Activated CD4-positive, CD25-positive, alpha-beta regulatory T cell treated with anti-CD3 and anti-CD28 coated beads, Interleukin-2, amount 50 U/mL, for 24 hours (primary cell): ENCODE data around the gene KIF3C.
"Not testable (repeated sequence)": the region's sequence is repeated elsewhere in the genome, so short reads cannot be mapped to it uniquely, and the experiment has no call there.

ENCODE experiments used
- ATAC-seq, 2 donors: fragments of 150-1000 bp; cut with Tn5 transposase; one replicate each; pipeline ENCODE4 v1.10.0; 2021; ENCODE audit warnings: mild to moderate bottlenecking in 1 of 2, moderate library complexity in 1 of 2

Gene KIF3C

DNA sequence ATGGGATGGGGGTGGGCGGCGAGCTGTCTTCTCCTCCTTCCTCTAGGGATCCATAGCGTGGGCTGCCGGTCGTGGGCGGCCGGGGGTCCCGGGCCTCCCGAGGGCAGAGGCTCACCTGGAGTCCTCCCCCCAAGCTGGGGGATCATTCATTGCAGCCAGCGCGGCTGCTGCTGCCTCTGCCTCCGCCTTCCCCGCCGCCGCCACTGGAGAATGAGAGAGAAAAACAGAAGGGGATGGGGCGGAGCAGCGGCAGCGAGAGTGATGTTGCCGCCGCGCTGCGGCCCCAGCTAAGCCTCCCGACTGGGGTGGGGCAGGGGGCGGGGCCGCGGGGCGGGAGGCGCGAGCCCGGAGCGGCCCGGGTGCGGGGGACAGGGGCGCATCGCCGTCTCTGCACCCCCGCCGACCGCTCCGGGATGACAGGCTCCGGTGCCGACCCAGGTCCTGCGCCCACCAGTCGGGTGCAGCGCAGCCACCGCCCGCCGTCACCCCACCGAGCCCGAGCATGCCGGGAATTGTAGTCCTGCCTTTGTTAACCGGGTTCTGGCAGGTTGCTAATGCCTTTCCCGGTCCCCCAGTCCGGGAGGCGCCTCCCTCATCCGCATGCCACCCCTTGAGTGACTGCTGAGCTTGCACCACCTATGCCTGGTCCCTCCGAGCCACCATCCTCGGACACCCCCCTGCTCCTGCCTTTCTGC is at the start of gene KIF3C:
Gene KIF3C (minus strand): TSS at position 225 of the 695 bp plus-strand sequence. CDS start 580 bp downstream, outside the sequence.
- peak; percentile 84 to 91 for ATAC-seq

DNA sequence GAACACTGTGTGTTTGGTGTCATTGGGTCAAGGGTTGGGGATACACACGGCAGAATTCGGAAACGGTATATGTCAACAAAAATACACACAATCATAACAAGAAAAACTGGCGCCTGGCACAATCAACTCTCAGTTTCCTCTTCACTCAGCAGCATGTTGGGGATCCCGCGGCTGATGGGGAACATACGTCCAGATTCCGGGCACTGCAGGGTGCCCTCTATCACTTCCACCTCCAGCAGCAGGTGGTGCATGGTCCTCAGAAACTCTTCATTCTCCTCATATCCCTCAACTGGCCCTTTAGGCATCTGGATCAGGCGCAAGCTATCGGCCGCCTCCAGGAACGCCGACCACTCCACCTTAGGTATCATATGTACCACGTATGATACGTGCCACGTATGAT is 45.8 kb upstream of the KIF3C start:
- ATAC-seq: not testable (repeated sequence)

DNA sequence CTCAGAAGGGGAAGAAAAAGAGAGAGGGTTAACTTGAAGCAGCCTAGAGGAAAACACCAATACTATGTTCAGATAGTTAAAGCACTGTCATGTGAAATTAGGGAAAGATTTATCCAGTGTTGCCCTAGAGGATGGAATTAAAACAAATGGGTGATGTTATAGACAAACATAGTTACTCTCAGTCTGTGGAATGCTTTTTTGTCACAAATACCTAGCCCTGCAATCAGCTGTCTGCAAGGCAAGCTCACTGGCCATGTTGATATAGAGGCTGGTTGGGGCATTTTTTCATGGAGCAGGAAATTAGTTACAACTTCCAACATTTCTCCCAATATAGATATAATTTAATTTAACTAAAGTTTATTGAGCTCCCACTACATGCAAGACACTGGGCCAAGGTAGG is 43.2 kb upstream of the KIF3C start:
- no peak for ATAC-seq

DNA sequence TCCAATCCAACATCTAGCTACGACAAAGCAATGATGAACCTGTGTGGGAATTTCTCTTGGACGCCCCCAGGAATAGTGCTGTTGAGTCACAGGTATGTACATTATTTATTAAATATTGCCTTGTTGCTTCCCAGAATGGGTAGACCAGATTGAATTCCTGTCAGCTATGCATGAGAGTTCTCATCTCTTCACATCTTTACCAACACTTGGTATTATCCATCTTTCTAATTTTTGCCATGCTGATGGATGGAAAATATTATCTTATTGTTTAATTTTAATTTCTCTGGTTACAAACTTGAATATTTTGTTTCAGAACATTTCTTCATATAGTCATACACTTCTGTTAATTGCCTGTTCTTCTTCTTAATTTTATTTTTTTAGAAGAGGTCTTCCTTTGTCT is 42.0 kb upstream of the KIF3C start:
- no peak for ATAC-seq

DNA sequence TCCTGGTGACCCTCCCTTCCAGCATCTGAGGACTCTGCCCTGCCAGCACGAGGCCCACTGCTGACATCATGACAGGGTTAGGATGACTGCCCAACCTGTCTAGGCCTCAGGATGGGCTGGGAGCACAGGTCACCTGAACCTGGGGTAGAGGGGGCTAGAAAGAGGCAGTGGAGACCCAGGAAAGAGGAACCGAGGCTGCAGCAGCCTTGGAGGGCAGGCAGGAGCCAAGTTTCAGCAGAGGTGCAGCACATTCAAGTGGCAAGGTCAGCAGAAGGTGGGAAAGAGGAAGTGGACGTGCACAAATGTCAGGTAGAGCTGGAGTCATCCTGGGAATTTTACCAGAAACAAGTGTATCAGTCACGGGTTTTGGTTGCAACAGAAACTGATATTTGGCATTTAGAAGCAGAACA is 37.9 kb upstream of the KIF3C start:
- ATAC-seq: no peak

DNA sequence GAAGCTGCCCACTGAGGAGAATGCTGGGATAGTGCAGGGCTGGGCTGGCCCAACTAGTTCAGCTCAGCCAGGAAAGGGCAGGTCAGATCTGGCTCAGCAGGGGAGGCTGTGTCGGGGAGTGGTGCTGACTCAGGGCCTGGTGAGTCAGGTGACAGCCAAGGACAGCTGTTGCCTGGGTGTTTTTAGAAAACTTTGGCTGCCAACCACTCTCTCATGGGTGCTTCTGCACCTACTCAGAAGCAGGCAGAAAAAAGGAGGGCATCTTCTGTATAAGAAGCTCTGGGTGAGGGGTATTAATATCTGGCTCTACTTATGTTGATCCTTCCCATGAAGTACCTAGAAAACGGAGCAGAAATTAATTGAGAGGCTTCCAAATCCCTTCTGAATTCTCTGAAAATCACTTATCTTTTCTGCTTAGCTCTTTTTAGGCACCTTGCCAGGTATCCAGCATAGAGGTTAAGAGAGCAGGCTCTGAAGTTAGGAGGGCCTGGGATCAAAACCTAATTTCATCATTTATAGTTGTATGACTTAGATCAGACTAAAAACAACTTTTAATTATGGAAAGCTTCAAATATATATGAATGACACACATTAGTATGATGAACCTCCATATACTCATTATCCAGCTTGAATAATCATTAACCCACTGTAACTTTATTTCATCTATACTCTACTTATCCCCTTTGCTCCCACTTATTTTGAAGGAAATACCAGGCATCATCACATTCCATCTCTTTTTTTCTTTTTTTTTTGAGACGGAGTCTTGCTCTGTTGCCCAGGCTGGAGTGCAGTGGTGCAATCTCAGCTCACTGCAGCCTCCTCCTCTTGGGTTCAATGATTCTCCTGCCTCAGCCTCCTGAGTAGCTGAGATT is 36.1 kb upstream of the KIF3C start:
- ATAC-seq: peak; percentile 91 to 92

DNA sequence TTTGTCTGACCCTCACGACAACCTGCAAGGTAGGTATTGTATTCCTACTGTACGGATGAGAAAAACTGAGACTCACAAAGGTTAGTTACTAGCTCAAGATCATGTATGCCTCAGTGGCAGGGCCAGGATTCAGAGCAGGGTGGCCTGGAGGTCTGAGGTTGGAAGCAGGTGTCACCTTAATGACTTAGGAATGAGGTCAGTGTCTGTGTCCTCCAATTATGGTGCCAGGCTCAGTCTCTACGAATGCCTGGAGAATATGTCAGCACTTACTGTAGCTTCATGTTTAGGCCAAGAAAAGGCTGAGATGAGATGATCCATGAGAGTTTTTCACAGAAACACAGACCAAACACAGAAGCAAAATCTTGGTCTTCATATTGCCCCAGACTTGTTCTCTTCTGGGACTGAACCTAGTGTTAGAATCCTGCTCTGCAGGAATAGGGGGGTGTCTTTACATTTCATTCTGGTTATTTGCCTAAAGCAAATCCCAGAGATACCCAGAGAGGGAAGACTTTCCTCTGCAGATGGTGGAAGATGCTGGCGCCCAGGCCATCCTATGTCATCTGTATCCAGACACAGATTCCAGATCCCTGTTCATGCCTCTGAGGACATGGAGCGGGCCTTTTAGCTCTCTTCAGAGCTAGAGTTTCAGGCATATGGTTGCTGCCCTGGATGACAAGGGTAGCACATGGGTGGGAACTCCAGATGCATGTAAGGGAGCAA is 35.3 kb upstream of the KIF3C start:
- ATAC-seq: no peak

DNA sequence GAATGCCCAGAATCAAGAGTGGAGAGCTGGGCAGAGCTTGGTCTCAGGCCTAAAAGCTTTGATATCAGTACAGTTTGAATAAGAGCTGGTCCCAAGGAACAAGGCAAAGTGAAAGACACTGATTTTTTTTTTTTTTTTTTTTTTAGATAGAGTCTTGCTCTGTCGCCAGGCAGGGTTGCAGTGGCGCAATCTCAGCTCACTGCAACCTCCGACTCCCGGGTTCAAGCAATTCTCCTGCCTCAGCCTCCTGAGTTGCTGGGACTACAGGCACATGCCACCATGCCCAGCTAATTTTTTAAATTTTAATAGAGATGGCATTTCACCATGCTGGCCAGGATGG is 34.4 kb upstream of the KIF3C start:
- not testable (repeated sequence) for ATAC-seq

DNA sequence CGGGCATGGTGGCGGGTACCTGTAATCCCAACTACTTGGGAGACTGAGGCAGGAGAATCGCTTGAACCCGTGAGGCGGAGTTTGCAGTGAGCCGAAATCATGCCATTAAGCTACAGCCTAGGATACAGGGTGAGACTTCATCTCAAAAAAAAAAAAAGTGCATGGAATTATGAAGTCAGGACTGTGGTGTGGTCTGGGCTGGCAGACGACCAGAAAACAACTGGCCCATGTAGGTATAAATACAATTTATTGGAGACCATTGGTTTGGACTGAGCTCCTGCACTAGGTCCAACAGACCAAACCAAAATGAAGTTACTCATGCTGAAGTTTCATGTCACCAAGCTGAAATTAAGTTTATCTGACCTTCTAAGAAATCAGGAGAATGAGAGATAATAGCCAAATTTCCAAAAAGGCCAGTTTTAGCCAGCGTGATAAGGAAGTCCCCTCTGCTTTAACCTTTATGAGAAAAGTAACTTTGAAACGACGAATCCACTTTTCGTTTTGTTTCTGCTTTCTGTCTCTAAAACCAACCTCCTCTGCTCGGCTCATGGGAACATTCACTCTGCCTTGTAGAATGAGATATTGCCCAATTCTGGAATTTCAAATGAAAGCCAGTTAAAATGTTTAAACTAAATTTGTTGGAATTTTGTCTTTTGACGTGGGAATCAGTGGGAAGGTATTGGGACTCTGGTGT is 33.9 kb upstream of the KIF3C start:
- ATAC-seq: no peak

DNA sequence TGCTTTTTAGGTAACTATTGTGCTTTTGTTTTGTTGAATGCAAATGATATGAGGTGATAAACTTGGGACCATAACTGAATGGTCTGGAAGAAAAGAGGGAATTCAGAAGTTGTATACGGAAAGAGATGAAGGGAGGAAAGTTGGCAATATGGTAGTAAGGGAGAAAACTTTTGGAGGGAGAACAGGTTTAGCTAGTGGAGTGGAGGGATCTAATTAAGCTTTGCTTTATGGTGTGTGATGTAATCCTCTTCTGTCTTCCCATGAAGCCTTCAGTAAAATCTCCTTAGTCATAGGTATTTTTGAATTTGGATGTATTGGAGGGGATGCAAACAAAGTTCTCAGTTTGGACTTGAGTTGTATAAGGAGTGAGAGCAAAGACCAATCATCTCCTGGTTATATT is 31.4 kb upstream of the KIF3C start:
- ATAC-seq: no peak

DNA sequence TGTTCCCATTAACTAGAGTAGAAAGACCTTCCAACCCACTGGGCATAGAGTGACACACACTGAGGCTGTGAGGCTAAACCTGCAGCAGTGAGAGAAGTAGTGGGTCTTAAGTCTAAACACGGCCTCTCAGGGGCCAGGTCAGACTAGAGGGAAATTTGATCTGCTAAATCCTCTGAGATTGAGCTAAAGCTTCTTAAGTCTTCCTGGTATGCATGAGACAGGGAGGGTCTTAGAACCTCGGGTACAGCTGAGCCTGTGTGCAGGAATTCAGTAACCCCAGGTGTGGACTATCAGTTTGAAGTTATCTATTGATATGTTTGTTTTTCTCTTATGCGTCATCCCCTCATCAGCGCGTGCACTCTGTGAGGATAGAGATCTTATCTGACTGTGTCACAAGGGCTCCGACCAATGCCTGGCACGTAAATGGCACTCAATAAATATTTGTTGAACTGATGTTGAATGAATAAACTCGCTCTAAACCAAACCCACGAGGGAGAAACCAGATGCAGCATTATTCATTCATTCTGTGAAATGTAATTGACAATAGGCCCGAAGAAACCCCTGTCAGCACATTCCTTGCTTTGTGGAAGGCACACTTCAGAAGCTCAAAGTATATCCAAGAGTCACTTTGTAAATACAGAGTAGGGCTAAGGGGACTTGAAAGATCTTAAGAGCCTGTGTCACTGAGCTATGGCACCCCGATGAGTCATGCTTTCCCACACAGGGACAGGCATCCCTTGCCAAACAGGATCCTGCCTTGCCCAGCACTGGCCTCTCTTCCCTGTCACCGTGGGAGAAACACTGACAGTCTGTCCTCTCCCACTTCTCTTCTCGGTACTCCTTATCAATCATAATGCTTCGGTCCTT is 29.9 kb upstream of the KIF3C start:
- ATAC-seq: no peak

DNA sequence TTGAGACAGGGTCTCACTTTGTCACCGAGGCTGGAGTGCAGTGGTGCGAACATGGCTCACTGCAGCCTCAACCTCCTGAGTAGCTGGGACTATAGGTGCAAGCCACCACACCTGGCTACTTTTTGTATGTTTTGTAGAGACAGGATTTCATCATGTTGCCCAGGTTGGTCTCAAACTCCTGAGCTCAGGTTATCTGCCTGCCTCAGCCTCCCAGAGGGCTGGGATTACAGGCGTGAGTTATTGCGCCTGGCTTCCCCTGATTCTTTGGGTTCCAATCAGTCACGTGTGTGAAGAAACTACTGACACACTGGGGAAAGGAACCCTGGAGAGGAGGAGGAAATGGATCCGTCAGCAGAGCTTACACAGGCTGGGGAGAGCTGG is 29.3 kb upstream of the KIF3C start:
- no peak for ATAC-seq

DNA sequence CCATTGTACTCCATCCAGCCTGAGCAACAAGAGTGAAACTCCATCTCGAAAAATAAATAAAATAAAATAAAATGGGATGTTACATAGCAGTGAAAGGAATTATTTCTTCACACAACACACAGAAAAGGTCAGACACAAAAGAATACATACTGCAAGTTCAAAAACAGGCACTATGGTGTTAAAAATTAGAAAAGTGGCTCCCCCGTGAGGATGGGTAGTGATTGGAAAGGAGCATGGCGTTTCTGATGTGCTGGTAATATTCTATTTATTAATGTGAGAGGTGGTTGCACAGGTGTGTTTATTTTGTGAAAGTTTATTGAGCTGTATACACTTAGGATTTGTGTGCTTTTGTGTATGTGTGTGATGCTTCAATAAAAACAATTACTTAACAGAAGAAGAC is 28.6 kb upstream of the KIF3C start:
- ATAC-seq: no peak

DNA sequence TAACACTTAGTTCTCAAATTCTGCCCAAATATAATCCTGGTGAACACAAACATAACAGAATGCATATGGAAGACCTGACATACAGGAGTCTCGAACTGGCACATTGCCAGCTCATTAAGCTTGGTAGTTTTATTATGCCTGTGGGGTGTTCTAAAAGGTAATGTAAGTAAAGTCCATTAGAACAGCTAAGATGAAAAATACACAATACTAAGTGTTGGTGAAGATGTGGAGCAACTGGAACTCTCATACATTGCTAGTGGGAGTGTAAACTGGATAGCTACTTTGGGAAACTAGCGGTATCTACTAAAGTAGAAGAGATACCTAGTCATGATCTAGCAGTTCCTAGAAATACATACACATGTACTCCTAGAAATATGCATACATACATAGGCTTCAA is 27.3 kb upstream of the KIF3C start:
- no peak for ATAC-seq

DNA sequence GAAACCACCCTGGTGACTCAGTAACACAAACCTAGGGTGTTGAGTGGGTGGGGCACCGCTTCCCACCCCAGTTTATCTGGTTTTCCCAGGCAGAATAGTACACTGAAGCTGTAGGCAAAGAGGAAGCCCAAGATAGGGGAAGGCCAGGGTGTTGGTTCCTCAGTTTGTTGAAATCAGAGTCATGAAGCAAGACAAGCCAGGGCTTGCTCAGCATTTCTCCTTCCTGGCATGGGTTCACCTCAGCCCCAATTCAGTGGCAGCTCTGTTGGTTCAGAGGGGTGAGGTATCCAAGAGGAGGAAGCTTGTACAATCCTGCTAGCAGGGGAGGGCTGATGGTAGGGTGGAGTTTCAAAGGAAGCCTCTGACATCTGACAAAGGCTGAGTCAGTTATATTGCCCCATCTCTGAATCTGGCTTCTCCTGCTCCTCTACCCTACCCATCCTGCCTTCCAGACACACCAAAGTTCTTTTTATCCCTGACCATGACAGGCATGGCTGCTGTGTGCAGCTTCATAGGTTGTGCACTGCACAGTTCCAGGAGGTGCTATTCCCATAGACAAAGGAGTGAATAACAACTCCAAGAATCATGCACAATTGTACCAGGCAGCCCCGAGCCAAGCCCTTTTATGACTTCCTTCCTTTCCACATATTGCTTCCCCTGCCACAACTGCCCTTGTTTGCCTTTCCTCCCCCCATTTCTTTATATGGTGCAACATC is 26.7 kb upstream of the KIF3C start:
- ATAC-seq: no peak

DNA sequence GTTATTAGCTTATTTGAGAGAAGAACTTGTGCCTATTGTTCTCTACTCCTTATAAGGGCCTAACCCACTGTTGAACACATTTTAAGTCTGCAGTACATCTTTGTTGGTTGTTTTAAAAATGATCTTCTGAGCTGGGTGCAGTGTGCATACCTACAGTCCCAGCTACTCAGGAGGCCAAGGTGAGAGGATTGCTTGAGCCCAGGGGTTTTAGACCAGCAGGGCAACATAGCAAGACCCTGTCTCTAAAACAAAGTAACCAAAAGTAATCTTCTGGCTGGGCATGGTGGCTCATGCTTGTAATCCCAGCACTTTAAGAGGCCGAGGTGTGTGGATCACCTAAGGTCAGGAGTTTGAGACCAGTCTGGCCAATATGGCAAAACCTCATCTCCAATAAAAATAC is 25.8 kb upstream of the KIF3C start:
- no peak for ATAC-seq

DNA sequence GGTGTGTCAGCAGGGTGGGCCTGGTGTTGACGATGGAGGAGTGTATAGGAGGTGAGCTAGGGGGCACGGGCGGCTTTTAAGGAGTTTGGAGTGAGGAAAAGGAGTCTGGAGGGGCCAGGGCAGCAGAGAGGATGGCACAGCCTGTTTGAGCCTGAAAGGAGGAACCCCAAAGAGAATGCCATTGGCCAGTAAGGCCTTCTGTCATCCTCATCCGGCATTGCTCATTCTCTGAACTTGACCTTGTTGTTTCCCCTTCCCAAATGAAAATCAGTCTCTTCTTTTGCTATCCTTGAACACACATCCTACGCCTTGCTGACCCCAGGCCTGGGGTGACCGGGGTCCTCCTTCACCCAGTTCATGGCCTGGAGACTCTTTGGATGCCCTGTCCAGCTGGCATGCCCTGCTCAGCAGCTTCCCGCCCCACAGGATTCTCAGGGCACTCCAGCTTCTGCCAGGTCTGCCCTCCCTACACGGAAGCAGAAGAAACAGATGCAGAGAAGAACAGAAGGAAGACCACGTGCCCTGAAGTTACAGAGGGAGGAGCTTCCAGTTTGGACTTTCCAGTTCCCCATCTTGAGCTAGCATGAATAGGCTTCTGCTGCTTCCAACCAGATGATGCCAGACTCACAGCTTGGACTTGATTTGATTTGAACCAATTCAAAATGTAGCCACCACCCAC is 20.5 kb upstream of the KIF3C start:
- no peak for ATAC-seq

DNA sequence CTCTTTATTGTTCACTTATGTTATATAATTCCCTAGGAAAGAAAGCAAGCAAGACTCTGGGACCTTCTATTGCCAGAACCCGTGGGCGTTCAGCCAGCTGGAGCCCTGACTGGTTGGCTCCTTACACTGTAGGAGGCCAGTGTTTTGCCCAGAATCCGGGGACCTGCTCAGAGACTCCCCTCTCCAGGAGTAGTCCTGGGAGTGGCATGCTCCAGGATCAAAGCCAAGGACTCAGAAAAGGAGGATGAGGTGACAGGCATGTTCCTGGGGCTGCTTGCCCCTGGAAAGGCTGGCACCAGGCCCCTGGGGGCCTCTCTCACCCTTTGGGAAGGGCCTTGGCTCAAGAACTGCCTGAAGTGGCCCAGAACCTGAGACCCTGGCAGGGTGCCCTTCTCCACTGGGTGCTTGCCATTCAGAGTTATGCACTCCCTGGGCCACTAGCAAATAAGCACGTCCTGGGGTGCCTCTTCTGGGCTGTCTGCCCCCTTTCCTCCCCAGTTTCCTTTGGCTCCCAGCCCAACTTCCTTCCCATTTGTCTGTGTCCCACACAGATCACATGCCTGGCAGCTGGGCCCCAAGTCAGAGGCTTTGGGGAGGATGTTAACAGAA is 19.6 kb upstream of the KIF3C start:
- ATAC-seq: no peak

DNA sequence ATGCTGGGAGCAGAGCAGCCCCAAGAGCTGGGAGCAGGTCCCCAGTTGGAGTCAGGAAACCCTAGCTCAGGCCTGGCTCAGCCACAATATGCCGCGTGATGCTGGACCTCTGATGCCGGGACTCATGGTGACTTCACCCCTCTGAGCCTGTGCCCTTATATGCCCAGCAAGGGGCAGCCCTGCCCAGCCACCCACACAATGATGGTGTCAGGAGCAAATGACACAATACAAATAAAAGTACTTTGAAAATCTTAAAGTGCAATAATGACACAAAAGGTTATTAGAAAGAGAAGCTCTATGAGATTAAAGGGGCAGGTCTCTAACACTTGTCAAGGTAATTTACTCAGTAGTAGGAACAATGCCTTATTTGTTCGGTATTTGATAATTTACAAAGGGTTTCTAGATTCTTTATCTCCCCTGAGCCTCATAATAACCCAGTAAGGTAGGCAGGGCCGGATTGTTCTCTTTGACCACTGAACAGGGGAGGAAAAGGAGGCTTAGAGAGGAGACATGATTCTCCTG is 18.3 kb upstream of the KIF3C start:
- no peak for ATAC-seq

DNA sequence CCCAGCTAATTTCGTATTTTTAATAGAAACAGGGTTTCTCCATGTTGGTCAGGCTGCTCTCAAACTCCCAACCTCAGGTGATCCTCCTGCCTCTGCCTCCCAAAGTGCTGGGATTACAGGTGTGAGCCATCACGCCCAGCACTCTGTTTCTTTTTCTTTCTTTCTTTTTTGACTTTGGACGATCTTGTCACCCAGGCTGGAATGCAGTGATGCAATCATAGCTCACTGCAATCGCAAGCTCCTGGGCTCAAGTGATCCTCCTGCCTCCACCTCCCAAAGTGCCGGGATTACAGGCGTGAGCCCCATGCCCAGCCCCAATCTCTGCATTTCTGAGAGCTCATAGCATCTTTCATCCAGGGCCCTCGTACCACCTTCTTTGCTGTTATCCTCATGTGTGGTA is 17.1 kb upstream of the KIF3C start:
- not testable (repeated sequence) for ATAC-seq
